Stimulated activated CD4-positive, alpha-beta T cell treated with anti-CD3 and anti-CD28 coated beads, Interleukin-15, amount 100 ng/mL, for 48 hours (primary cell): ENCODE data around the gene RIN3.
"Not testable (repeated sequence)": the region's sequence is repeated elsewhere in the genome, so short reads cannot be mapped to it uniquely, and the experiment has no call there.

Experiments
- DNase-seq, 2 donors: peaks; one replicate each; pipeline ENCODE4 v3.0.0-alpha.2; 2020; ENCODE audit warnings: low read depth in 2 of 2

Gene RIN3

GRCh38 chr14:92531106-92531873 is 17.7 kb downstream of the RIN3 start:
- peak in 1 of 2 donors; percentile 39 for DNase-seq

GRCh38 chr14:92532490-92533163 is 19.0 kb downstream of the RIN3 start:
- no peak for DNase-seq

GRCh38 chr14:92534932-92535643 is 21.5 kb downstream of the RIN3 start:
- no peak for DNase-seq

DNA sequence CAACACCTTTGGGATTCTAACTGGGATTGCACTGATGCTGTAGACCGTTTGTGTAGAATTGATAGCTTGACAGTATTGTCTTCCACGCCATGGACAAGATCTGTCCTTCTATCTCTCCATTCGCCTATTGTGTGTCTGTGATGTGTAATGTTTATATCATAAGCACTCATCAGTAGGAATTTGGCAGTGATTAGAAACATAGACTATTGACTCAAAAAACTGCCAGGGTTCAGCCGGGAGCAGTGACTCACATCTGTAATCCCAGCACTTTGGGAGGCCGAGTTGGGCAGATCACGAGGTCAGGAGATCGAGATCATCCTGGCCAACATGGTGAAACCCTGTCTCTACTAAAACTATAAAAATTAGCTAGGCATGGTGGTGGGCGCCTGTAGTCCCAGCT is 22.6 kb downstream of the RIN3 start:
- DNase-seq = not testable (repeated sequence)

DNA sequence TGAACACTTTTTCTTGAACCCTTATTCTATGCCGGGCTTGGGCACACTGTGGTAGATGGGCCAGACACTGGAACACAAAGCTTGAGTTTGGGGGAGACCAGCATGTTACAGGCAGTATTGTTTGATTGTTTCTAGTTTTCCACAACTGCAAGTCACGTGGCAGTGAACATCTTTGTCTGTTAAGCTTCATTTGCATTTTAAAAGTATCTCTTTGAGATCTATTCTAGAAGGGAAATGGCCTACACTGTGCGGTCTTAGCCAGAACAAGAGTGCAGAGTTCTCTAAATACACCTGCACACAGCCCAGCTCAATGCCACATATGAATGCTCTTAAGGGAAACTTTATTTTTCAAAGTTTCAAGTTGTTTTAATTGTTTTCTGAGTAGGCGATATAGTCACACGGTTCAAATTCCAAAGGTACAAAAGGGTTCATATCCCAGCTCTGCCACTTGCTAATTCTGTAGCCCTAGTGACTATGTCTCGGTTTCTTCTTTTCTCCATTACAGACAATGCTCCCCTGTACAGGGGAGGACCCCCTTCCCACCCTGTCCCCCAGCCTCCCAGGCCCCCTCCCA is 24.9 kb downstream of the RIN3 start:
- DNase-seq = no peak

- no peak for DNase-seq
Observed at GRCh38 chr14:92539419-92539818, 25.8 kb downstream of the RIN3 start.

GRCh38 chr14:92539875-92540274 is 26.3 kb downstream of the RIN3 start:
- no peak for DNase-seq

DNA sequence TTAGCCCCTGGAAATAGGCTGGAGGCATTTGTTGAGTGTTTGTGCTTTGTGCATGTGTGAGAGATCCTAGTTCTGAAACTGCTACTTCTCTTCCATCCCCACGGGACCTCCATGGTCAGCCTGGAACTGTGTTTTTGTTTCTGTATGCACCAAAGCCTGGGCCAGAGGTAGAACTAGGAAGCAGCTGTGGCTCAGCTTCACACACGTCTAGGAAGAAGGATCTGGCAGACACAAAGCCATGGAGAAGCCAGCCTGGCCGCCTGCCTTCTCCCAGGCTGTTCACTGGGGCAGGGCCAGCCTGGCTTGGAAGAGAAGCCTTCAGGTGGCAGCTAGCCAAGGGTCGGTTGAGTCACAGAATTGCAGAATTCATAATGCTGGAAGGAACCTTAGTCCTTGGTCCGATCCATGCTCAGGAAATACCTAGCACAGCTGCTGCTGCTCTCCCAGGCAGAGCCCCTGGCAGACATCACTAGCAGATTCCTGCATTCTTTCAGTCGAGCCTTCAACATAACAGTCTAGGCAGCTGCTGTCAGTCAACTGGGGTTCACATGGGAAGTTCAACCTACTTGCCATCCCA is 27.0 kb downstream of the RIN3 start:
- no peak for DNase-seq

- no peak for DNase-seq
Observed at GRCh38 chr14:92542766-92543554, 29.4 kb downstream of the RIN3 start.

GRCh38 chr14:92544051-92544720 is 30.6 kb downstream of the RIN3 start:
- DNase-seq = no peak

DNA sequence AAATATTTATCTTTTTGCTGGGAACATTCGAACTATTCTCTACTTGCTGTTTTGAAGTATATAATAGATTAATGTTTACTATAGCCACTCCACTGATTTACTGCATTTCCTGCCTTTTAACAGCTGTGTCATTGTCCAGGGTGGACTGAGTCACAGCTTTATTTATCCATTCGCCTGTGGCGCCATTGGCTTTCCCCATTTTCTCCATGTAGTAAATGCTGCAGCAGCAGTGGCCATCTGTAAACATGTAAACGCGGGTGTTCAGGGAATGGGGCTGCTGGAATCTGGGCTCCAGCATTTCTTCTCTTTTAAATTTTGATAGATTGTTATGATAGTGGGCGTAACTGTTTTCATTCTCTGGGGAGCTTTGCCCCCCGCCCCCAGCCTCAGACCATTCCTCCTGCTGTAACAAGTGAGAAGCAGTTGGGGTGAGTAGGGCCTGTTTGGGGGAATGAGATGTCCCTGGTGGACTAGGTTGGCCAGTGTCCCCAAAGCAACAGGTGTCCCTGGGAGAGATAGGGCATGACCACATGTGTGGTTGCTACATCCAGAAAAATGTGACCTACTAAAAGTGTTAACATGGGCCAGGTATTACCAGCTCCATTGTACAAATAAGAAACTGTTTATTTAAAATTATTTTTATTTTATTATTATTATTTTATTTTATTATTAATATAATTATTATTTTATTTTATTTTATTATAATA is 32.9 kb downstream of the RIN3 start:
- DNase-seq = no peak

DNA sequence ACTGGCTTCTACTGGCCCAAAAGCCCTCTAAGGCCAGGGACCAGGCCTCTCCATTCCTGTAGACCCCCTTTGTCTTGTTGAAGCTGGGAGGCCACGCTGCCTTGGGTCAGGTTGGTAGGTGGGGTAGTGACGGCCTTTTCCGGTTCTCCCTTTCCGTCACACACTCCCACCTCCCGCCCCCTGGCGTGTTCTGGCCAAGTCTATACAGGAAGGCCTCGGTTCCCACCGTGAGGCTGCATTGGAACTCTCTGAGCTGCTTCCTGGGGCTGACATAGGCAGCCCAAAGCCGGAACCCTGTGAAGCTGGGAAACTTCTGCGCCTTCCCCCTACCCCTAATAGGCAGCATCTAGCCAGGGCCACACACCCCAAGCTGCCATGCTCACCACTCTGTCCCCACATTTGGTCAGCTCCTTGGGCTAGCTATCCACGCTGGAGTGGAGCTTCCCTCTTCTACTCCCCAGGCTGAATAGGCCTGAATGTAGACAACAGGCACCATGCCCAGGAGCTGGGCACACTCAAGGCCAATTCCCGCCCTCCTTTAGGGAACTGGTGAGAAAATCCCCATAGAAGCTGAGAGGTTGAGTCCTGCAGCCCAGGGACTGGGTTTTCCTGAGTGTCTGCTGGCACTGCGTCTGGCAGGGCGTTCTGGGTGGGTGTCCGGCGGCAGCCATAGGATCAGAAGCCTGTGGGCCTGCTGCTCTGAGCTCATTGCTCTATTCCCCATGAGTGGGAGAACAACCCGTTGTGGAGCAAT is 35.7 kb downstream of the RIN3 start:
- no peak for DNase-seq

GRCh38 chr14:92549859-92550230 is 36.3 kb downstream of the RIN3 start:
- DNase-seq = no peak

DNA sequence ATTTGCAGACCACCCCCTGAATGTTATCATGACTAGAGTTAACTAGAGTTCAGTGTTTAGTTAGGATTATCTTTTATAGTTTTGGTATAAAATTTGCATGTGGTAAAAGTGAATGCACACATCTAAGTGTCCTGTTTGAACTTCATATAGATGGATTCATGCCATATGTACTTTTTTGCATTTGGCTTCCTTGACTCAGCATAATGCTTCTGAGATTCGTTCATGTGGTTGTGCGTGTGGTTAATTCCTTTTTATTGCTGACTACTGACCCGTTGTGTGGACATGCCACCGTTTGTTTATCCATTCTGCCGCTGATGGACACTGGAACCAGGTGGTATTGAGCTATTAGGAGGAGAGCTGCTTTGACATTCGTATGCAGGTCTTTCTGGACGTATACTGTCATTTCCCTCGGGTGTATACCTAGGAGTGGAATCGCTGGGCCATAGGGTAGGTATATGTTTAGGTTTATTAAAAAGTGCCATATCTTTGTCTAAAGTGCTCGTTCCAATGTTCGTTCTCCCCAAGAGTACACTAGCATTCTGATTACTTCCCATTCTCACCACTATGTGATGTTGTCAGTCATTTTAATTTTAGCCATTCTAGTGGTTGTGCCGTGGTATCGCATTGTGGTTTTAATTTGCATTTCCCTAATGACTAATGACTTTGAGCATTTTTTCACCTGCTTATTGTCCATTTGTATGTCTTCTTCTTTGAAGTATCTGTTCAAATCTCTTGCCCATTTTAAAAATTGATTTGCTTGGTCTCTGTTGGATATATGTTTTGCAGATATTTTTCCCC is 37.7 kb downstream of the RIN3 start:
- no peak for DNase-seq

GRCh38 chr14:92552066-92552465 is 38.5 kb downstream of the RIN3 start:
- no peak for DNase-seq

- no peak for DNase-seq
Observed at GRCh38 chr14:92553438-92553837, 39.9 kb downstream of the RIN3 start.

- DNase-seq = no peak
Observed at GRCh38 chr14:92555465-92556111, 42.0 kb downstream of the RIN3 start.

- no peak for DNase-seq
Observed at GRCh38 chr14:92556255-92556741, 42.7 kb downstream of the RIN3 start.
